NCI-H2196 (cell line): ENCODE measurements around the gene AMOTL1.
"Not testable (repeated sequence)": the region's sequence is repeated elsewhere in the genome, so short reads cannot be mapped to it uniquely, and the experiment has no call there.

Experiments
- DNase-seq: peaks from one replicate; lab custom pipeline; 2025; ENCODE audit not compliant: unreplicated experiment; lab: John Stamatoyannopoulos, UW

The AMOTL1 gene

GRCh38 chr11:94876645-94877442 lies 108.7 kb downstream of the AMOTL1 start:
- peak; percentile 9 for DNase-seq

GRCh38 chr11:94877443-94878200 lies 109.5 kb downstream of the AMOTL1 start:
- DNase-seq, result no peak

DNA sequence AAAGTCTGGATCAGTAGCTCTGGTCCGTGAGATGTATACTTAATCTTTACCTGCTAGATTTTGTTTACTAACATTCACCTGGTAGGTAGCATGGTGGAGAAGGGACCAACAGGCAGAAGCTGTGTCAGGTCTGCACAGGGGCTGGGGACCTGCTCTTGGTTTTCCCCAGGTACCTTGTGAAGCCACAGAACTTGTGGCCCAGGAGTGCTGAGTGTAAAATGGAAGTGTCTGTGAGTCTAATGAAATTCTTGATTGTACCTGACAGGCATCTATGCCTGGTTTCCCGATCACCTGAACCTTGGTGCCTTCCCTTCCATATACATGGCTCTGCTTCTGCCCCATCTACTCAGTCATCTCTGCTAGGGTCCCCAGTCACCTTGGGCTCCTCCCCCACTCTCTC lies 110.8 kb downstream of the AMOTL1 start:
- no peak for DNase-seq

DNA sequence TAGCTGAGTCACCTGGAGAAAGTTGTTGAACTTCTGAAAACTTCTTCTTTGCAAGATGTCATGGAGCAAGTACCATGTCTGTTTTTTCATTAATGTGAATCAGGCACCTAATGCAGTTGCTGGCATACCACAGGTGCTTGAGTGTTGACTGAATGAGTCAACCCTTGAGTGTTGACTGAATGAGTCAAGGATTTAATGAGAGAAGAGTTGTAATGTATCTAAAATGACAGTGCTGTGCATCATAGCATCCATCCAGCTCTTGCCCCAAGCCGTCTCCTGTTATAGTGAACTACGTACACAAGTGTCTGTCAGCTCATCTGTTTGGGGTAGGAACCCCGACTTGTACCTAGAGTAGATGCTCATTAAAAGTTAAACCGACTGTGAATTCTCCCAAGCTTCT lies 112.1 kb downstream of the AMOTL1 start:
- peak; percentile 29 for DNase-seq

GRCh38 chr11:94882931-94883330 lies 114.8 kb downstream of the AMOTL1 start:
- DNase-seq, result no peak

- DNase-seq, result no peak
Measured at GRCh38 chr11:94883878-94884277, 115.7 kb downstream of the AMOTL1 start.

DNA sequence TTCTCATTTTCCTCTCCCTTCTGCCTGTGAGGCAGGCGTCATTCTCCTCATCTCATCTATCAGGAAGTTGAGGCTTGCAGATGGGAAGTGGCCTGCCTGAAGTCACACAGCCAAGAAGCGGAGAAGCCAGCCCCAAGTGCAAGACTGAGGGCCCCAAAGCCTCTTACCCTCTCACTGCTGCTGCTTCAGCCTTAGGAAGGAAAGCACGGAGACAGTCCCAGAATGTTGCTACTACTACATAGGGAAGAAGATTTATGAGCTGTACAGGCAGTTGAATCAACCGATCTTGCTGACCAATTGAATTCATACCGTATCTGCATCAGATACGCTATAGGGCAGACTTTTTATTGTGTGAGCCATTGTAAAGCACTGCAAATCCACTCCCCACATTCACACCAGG lies 116.2 kb downstream of the AMOTL1 start:
- DNase-seq, result no peak

DNA sequence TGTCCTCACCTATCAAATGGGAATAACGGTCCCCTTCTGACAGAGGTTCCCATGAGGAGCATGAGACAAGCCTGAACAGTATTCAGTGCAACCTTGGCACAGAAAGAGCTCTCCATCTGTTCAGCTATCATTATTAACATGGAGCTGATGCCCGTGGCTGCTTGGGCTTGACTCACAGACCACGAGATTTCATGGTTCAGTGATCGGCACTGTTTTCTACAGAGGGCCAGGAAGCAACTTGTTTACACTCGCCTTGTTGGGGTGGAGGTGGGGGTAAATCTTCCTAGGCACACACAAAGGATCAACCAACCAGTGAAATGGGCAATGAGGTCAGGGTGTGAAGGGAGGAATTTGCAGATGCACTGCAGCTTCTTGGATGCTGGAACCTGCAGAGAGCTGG lies 117.0 kb downstream of the AMOTL1 start:
- peak; percentile 87 for DNase-seq

GRCh38 chr11:94885581-94885980 lies 117.4 kb downstream of the AMOTL1 start:
- peak; percentile 70 for DNase-seq

DNA sequence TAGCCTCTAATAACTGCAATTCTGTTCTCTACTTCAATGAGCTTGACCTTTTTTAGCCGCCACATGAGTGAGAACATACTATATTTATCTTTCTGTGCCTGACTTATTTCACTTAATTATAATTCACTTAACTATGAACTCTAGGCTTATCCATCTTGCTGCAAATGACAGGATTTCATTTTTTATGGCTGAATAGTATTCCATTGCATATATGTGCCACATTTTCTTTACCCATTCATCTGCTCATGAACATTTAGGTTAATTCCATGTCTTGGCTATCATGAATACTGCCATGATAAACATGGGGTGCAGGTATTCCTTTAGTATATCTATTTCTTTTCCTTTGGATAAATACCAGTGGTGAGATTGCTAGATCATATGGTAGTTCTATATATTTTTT lies 120.0 kb downstream of the AMOTL1 start:
- DNase-seq, result no peak

DNA sequence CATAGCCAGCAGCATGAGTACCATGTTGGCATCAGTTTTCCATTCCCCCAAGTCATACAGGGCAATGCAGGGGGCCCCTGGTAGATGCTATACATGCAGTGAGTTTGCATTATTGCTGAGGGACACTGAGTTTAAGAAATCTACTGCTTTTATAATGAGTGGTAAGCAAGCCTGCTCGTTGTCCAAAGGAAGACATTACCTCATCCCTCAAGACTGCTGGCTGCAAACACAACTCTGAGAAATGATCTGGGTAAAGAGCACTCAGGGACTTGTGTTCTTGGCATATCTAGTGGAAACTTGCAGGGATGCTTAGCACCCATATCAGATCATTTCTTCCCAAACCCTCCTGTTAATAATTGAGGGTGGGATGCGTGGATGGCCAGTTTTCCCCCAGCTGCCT lies 127.3 kb downstream of the AMOTL1 start:
- no peak for DNase-seq

GRCh38 chr11:94895971-94896370 lies 127.8 kb downstream of the AMOTL1 start:
- DNase-seq, result no peak

DNA sequence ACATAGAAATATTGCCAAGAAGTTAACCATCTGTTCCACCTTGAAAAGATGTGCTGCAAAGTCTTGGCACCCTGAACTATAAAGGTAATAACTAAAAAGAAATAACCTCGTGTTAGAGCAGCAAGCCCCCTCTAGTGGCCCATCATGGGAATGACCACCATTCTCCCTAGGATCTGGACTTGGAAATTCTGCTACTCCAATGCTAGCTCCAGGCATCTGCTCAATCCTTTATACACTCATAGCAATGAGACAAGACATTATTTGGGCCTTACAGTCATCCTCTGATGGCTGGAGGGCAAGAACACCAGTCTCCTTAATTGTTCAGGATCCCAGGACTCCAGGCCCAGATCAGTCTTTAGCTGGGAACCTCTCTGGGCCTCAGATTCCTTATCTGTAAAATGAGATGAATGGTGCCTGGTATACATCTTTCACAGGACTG lies 129.2 kb downstream of the AMOTL1 start:
- DNase-seq, result peak; percentile 66

- no peak for DNase-seq
Measured at GRCh38 chr11:94907226-94907625, 139.1 kb downstream of the AMOTL1 start.

DNA sequence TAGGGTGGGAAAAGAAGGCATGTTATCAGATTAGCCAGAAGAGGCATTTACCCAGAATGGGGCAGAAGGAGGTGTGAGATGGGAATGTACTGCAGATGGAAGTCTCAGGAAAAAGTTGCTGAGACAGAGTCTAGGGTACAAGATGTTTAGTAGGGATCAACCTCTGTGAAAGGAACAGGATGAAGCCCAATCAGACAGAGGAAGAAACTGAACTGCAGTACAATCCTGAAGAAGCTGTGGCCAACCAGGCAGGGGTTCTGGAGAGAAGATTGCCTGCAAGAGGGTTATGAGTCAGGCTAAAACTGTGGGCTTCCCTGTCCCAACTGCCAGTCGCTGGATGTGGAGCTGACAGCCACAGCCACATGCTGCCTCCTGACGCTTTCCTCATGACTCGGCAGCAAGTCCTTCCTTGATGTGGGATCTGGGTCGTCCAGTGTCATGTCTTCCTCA lies 141.2 kb downstream of the AMOTL1 start:
- DNase-seq, result no peak

- DNase-seq, result no peak
Measured at GRCh38 chr11:94910270-94910669, 142.1 kb downstream of the AMOTL1 start.

GRCh38 chr11:94910779-94911178 lies 142.6 kb downstream of the AMOTL1 start:
- no peak for DNase-seq

- no peak for DNase-seq
Measured at GRCh38 chr11:94912806-94913205, 144.7 kb downstream of the AMOTL1 start.

DNA sequence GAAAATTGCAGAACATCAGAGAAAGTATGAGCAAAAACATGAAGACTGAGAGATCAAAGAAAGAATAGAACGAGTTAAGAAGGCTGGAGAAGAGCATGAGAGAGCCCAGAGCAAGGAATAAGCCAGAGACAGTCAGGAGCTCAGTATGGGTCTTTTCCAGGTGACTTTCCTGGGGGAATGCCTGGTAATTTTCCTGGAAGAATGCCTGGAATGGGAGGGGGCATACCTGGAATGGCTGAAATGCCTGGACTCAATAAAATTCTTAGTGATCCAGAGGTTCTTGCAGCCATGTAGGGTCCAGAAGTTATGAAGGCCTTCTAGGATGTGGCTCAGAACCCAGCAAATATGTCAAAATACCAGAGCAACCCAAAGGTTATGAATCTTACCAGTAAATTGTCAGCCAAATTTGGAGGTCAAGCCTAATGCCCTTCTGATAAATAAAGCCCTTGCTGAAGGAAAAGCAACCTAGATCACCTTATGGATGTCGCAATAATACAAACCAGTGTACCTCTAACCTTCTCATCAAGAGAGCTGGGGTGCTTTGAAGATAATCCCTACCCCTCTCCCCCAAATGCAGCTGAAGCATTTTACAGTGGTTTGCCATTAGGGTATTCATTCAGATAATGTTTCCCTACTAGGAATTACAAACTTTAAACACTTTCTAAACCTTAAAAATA lies 145.7 kb downstream of the AMOTL1 start:
- not testable (repeated sequence) for DNase-seq

- no peak for DNase-seq
Measured at GRCh38 chr11:94920311-94920710, 152.2 kb downstream of the AMOTL1 start.

GRCh38 chr11:94922321-94923003 lies 154.3 kb downstream of the AMOTL1 start:
- DNase-seq, result no peak
